ENCODE measurements around the gene MMAB.

Gene MMAB

GRCh38 chr12:109535231-109535862, 38.0 kb downstream of the MMAB start:
- no peak for DNase-seq

- no peak for DNase-seq
Observed at GRCh38 chr12:109534456-109534855, 38.8 kb downstream of the MMAB start.

- no peak for DNase-seq
Observed at GRCh38 chr12:109533487-109533740, 39.9 kb downstream of the MMAB start.

- DNase-seq: no peak
Observed at GRCh38 chr12:109532721-109533486, 40.4 kb downstream of the MMAB start.

GRCh38 chr12:109531411-109531810, 41.9 kb downstream of the MMAB start:
- no peak for DNase-seq

- no peak for DNase-seq
Observed at GRCh38 chr12:109529691-109530640, 43.3 kb downstream of the MMAB start.

- DNase-seq: no peak
Observed at GRCh38 chr12:109527489-109528123, 45.7 kb downstream of the MMAB start.

GRCh38 chr12:109525279-109525585, 48.1 kb downstream of the MMAB start:
- no peak for DNase-seq

GRCh38 chr12:109524466-109525278, 48.6 kb downstream of the MMAB start:
- DNase-seq: no peak

GRCh38 chr12:109523504-109523903, 49.8 kb downstream of the MMAB start:
- no peak for DNase-seq

- DNase-seq: no peak
Observed at GRCh38 chr12:109523071-109523470, 50.2 kb downstream of the MMAB start.

- no peak for DNase-seq
Observed at GRCh38 chr12:109521831-109522230, 51.5 kb downstream of the MMAB start.

GRCh38 chr12:109519787-109520186, 53.5 kb downstream of the MMAB start:
- no peak for DNase-seq

- peak; percentile 65 for DNase-seq
Observed at GRCh38 chr12:109518820-109519665, 54.3 kb downstream of the MMAB start.

- no peak for DNase-seq
Observed at GRCh38 chr12:109517619-109518018, 55.7 kb downstream of the MMAB start.

- DNase-seq: no peak
Observed at GRCh38 chr12:109513977-109514376, 59.3 kb downstream of the MMAB start.

GRCh38 chr12:109513051-109513450, 60.3 kb downstream of the MMAB start:
- DNase-seq: no peak

- no peak for DNase-seq
Observed at GRCh38 chr12:109512608-109513007, 60.7 kb downstream of the MMAB start.

- no peak for DNase-seq
Observed at GRCh38 chr12:109510196-109510595, 63.1 kb downstream of the MMAB start.

- no peak for DNase-seq
Observed at GRCh38 chr12:109504068-109504467, 69.2 kb downstream of the MMAB start.
